Measurements from ENCODE around the gene CDK14.

DNA sequence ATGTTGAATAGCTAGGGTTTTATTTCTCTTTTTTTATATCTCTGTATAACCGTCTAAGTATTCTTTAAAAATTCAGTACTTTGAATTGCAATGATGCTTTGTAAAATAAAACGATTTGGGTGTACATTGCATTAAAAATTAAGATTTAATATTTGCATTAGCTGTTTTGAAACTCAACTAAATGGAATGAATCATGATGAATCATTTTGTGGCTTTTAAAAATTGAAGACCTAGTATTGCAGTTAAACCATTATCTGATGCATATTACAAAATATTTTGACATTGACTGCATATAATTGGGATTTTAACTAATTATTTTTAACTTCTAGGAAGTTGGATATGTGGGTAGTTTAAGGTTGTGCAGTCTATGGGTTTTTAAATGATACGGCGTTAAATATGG lies 314.0 kb downstream of the CDK14 start:
- no peak for TF ChIP-seq SIN3A (IDR thresholded peaks at IDR 0.05; ENCODE audit: borderline replicate concordance, insufficient read depth, low read length)
- no peak for TF ChIP-seq POLR2AphosphoS5 (IDR thresholded peaks at IDR 0.05; ENCODE audit: low read depth, low read length)

Data from PFSK-1 (cell line).